Natural killer cell (primary cell): ENCODE measurements around the gene SNRPE. TPM values are rescaled to one million over a fixed set of nuclear protein-coding genes. Genes with fewer than 3 reads are reported as not detected.

Experiments
- ATAC-seq, 3 donors: fragments of 150-1000 bp in 2 of 3; fragments of 200-7000 bp in 1 of 3; cut with Tn5 transposase; 1 replicate in 1 of 3; 2 replicates in 2 of 3; pipeline ENCODE4 v1.10.0; 2021; ENCODE audit warnings: mild to moderate bottlenecking in 2 of 3, moderate library complexity in 2 of 3
- DNase-seq, 2 donors: peaks; one replicate each; pipeline versions ENCODE4 v3.0.0 to v3.0.0-alpha.2; 2013 to 2021; ENCODE audit warnings: mixed read lengths in 1 of 2
- H3K27ac ChIP-seq: one replicate; pipeline ENCODE4 v1.5.1; 2013; ENCODE audit warnings: mild to moderate bottlenecking, low read length
- H3K27me3 ChIP-seq: one replicate; pipeline ENCODE4 v1.6.1; 2013; ENCODE audit warnings: low read length; ENCODE audit not compliant: control insufficient read depth, insufficient read depth
- H3K36me3 ChIP-seq: one replicate; pipeline ENCODE4 v1.6.1; 2013; ENCODE audit warnings: low read length; ENCODE audit not compliant: control insufficient read depth, insufficient read depth
- H3K4me1 ChIP-seq: one replicate; pipeline ENCODE4 v1.6.1; 2013; ENCODE audit warnings: low read length; ENCODE audit not compliant: control insufficient read depth, insufficient read depth
- H3K4me3 ChIP-seq: one replicate; pipeline ENCODE4 v1.5.1; 2013; ENCODE audit warnings: low read length
- H3K9me3 ChIP-seq: one replicate; pipeline ENCODE4 v1.6.1; 2013; ENCODE audit warnings: low read length; ENCODE audit not compliant: control insufficient read depth, insufficient read depth
- H3K27ac Mint-ChIP-seq, 2 donors: one replicate each; pipeline ENCODE4 v1.8.0; 2022; ENCODE audit warnings: mild to moderate bottlenecking in 2 of 2, mixed read lengths in 2 of 2, moderate library complexity in 1 of 2
- H3K27me3 Mint-ChIP-seq, 2 donors: one replicate each; pipeline ENCODE4 v1.8.0; 2022; ENCODE audit warnings: low read depth in 2 of 2, mixed read lengths in 2 of 2
- H3K36me3 Mint-ChIP-seq: one replicate; pipeline ENCODE4 v1.8.0; 2022; ENCODE audit warnings: mixed read lengths
- H3K4me1 Mint-ChIP-seq, 2 donors: one replicate each; pipeline ENCODE4 v1.8.0; 2022; ENCODE audit warnings: mixed read lengths in 2 of 2
- H3K4me3 Mint-ChIP-seq: one replicate; pipeline ENCODE4 v1.8.0; 2022; ENCODE audit warnings: mild to moderate bottlenecking, moderate library complexity, mixed read lengths
- H3K9me3 Mint-ChIP-seq, 2 donors: one replicate each; pipeline ENCODE4 v1.8.0; 2022; ENCODE audit warnings: mixed read lengths in 2 of 2
- CTCF ChIP-seq: fragments of 200-600 bp; IDR thresholded peaks from one replicate; pipeline ENCODE4 v1.8.0; 2022; ENCODE audit warnings: antibody characterized with exemption
- WGBS: methylation state at CpG from one replicate; pipeline ENCODE4 v1.1.7; 2013; ENCODE audit warnings: missing lambda C conversion rate; ENCODE audit not compliant: insufficient coverage; 5-methylcytosine and 5-hydroxymethylcytosine counted together
- intact Hi-C: fragments of 100-400 bp; cut with micrococcal nuclease; formaldehyde crosslinking; loops from one replicate; pipeline ENCODE4 v1.14.2; 2022
- total RNA-seq, 4 donors: library from RNA; stranded (reverse); fragments of 120-200 nt in 1 of 4; gene quantifications; one replicate each; pipeline versions ENCODE4 v1.2.3 to v1.2.4, GENCODE V29; 2013 to 2022

The SNRPE gene
- total RNA-seq, 3 donors from 2014 or later (not counting 1 experiment from before 2014, with no cell fraction given): 48.6 to 57.9 (median 54.4) TPM

- H3K4me3 Mint-ChIP-seq: no peak overlapping the region
- 94% methylated on average over 2 of the region's 2 CpGs for WGBS
- Histone ChIP-seq H3K4me1 (no peaks in the 10 kb centered on the region), H3K27me3 (no peaks in the 10 kb centered on the region), H3K4me3 (no peak overlapping the region), H3K36me3 (no peaks in the 10 kb centered on the region), H3K27ac (no peak overlapping the region), H3K9me3 (no peaks in the 10 kb centered on the region)
- peaks cover 3 to 8% of the 10 kb centered on the region in 2 donors for H3K27me3 Mint-ChIP-seq
- no peak overlapping the region for H3K27ac Mint-ChIP-seq
- no peaks in the 10 kb centered on the region for H3K9me3 Mint-ChIP-seq
- no peaks in the 10 kb centered on the region for H3K36me3 Mint-ChIP-seq
- DNase-seq (no peak), ATAC-seq (no peak)
- H3K4me1 Mint-ChIP-seq: no peaks in the 10 kb centered on the region
- TF ChIP-seq CTCF: no peak
- intact Hi-C loops: no loop called here
These were observed 45.5 kb downstream of the SNRPE start for GRCh38 chr1:203906932-203907331.

DNA sequence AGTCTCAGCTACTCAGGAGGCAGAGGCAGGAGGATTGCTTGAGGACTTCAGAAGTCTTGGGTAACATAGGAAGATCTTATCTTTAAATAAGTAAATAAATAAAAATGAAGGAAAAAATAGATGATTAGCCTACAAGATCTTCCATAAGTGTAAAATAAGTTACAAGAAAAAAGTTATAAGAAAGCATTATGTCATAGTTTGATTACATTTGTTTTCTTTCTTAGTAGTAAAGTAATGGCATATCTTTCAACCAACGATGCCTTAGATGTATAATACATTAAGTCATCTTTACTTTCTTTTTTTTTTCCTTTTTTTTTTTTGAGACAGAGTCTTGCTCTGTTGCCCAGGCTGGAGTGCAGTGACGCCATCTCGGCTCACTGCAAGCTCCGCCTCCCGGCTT is 46.5 kb downstream of the SNRPE start:
- Mint-ChIP-seq H3K4me1 (no peaks in the 10 kb centered on the region), H3K27ac (no peak overlapping the region), H3K27me3 (peaks cover 3 to 8% of the 10 kb centered on the region in 2 donors), H3K4me3 (no peak overlapping the region), H3K9me3 (no peaks in the 10 kb centered on the region), H3K36me3 (no peaks in the 10 kb centered on the region)
- no peak for TF ChIP-seq CTCF
- Histone ChIP-seq H3K9me3 (no peaks in the 10 kb centered on the region), H3K4me1 (no peaks in the 10 kb centered on the region), H3K36me3 (no peaks in the 10 kb centered on the region), H3K27ac (no peak overlapping the region), H3K27me3 (no peaks in the 10 kb centered on the region), H3K4me3 (no peak overlapping the region)
- no peak for DNase-seq
- intact Hi-C loops: no loop called here
- no peak for ATAC-seq
- no CpG with 5 or more reads among the region's 5 CpGs for WGBS

DNA sequence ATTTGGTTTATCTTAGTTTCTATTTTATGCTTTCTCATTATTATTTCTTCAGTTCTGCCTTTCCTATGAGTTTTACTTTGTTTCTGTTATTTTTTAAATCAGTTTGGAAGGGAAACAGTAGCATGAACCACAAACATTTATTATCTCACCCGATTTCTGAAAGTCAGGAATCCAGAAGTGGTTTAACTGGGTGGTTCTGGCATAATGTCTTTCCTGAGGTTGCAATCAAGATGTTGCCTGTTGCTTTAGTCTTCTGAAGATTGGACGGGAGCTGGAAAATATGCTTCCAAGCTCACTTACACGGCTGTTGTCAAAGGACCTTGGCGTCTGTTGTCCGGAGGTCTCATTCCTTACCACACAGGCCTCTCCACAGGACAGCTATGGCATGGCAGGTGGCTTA is 50.4 kb downstream of the SNRPE start:
- Mint-ChIP-seq H3K4me1 (no peaks in the 10 kb centered on the region), H3K36me3 (no peaks in the 10 kb centered on the region), H3K4me3 (no peak overlapping the region), H3K9me3 (no peaks in the 10 kb centered on the region), H3K27ac (no peak overlapping the region), H3K27me3 (peaks cover 0 to under 1% of the 10 kb centered on the region in 2 donors)
- WGBS: 90% methylated on average over 5 of the region's 5 CpGs
- DNase-seq: no peak
- no peaks in the 10 kb centered on the region for H3K4me1 ChIP-seq
- no peaks in the 10 kb centered on the region for H3K27me3 ChIP-seq
- H3K4me3 ChIP-seq: no peak overlapping the region
- TF ChIP-seq CTCF: no peak
- ATAC-seq: no peak
- intact Hi-C loops: no loop called here
- no peaks in the 10 kb centered on the region for H3K36me3 ChIP-seq
- H3K27ac ChIP-seq: no peak overlapping the region
- H3K9me3 ChIP-seq: no peaks in the 10 kb centered on the region

DNA sequence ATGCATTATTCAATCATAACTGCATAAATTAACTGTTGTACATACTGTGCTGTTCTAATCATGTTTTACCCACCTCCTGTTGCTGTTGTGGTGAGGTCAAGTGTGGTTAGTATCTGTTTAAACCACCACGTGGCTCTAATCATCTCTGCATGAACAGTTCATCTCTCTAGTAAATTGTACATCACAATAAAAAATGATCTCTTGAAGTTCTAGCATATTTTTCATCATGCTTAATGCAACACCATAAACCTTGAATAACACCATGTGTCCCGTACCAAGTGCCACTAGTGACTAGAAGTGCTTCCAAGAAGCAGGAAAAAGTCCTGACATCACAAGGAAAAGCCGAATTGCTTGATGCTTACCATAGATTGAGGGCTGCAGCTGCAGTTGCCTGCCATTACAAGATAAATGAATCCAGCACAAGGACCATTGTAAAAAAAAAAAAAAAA is 51.7 kb downstream of the SNRPE start:
- no peak overlapping the region for H3K27ac ChIP-seq
- peak in 1 of 3 donors; percentile 43 for ATAC-seq
- Mint-ChIP-seq H3K9me3 (no peaks in the 10 kb centered on the region), H3K4me1 (no peaks in the 10 kb centered on the region), H3K4me3 (no peak overlapping the region), H3K27ac (no peak overlapping the region), H3K36me3 (no peaks in the 10 kb centered on the region), H3K27me3 (no peaks in the 10 kb centered on the region)
- no peak for TF ChIP-seq CTCF
- H3K9me3 ChIP-seq: no peaks in the 10 kb centered on the region
- no peaks in the 10 kb centered on the region for H3K36me3 ChIP-seq
- DNase-seq: no peak
- WGBS: 89% methylated on average over 2 of the region's 3 CpGs
- no peaks in the 10 kb centered on the region for H3K27me3 ChIP-seq
- H3K4me1 ChIP-seq: no peaks in the 10 kb centered on the region
- intact Hi-C loops: no loop called here
- H3K4me3 ChIP-seq: no peak overlapping the region
